Type B pancreatic cell (in vitro differentiated cells): ENCODE results near the gene MAN2B2. TPM values are rescaled to one million over a fixed set of nuclear protein-coding genes. Genes with fewer than 3 reads are reported as not detected.

ENCODE experiments used
- DNase-seq: peaks from one replicate; pipeline ENCODE4 v3.0.0; 2021; ENCODE audit warnings: mixed read lengths; ENCODE audit not compliant: unreplicated experiment; ENCODE audit errors: extremely low spot score
- H3K27ac Mint-ChIP-seq: 2 replicates; pipeline ENCODE4 v1.8.0; 2021; ENCODE audit warnings: mild to moderate bottlenecking, mixed read lengths
- H3K27me3 Mint-ChIP-seq: 2 replicates; pipeline ENCODE4 v1.8.0; 2021; ENCODE audit warnings: mixed read lengths
- H3K36me3 Mint-ChIP-seq: 2 replicates; pipeline ENCODE4 v1.8.0; 2021; ENCODE audit warnings: mixed read lengths
- H3K4me1 Mint-ChIP-seq: one replicate; pipeline ENCODE4 v1.8.0; 2021; ENCODE audit warnings: mixed read lengths; ENCODE audit not compliant: unreplicated experiment
- H3K4me3 Mint-ChIP-seq: 2 replicates; pipeline ENCODE4 v1.8.0; 2021; ENCODE audit warnings: mild to moderate bottlenecking, mixed read lengths
- H3K9me3 Mint-ChIP-seq: 2 replicates; pipeline ENCODE4 v1.8.0; 2021; ENCODE audit warnings: mixed read lengths
- total RNA-seq: library from RNA; stranded (reverse); gene quantifications from 2 replicates; pipeline ENCODE4 v1.2.1, GENCODE V29; 2021; ENCODE audit warnings: low replicate concordance
- TF ChIP-seq, protein P1 (sequence below): fragments of 200-600 bp; sonication (generic); conservative IDR thresholded peaks from 2 replicates; pipeline ENCODE4 v1.5.0; 2021; ENCODE audit warnings: antibody characterized with exemption, mild to moderate bottlenecking

Gene MAN2B2
- total RNA-seq, 1 donor from 2014 or later = 17.4 TPM

DNA sequence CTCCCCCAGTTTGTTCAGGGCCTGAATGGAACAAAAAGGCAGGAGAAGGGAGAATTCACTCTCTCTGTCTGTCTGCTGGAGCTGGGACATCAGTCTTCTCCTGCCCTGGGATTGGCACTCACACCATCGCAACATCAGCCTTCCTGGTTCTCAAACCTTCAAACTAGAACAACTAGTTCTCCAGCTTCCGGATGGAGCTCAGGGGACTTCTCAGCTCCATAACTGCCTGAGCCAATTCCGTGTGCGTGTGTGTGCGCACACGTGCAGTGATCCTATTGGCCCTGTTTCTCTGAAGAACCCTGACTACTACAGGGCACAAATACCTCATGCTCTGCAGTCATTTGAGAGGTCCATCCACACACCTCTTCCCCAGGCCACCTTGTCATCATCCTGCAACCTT, 18.7 kb upstream of the MAN2B2 start:
- no peak overlapping the region for H3K27ac Mint-ChIP-seq
- peaks cover 92% of the 10 kb centered on the region for H3K27me3 Mint-ChIP-seq
- H3K9me3 Mint-ChIP-seq = no peaks in the 10 kb centered on the region
- TF ChIP-seq, protein P1, sequence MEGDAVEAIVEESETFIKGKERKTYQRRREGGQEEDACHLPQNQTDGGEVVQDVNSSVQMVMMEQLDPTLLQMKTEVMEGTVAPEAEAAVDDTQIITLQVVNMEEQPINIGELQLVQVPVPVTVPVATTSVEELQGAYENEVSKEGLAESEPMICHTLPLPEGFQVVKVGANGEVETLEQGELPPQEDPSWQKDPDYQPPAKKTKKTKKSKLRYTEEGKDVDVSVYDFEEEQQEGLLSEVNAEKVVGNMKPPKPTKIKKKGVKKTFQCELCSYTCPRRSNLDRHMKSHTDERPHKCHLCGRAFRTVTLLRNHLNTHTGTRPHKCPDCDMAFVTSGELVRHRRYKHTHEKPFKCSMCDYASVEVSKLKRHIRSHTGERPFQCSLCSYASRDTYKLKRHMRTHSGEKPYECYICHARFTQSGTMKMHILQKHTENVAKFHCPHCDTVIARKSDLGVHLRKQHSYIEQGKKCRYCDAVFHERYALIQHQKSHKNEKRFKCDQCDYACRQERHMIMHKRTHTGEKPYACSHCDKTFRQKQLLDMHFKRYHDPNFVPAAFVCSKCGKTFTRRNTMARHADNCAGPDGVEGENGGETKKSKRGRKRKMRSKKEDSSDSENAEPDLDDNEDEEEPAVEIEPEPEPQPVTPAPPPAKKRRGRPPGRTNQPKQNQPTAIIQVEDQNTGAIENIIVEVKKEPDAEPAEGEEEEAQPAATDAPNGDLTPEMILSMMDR = no peak
- H3K4me1 Mint-ChIP-seq = no peaks in the 10 kb centered on the region
- H3K4me3 Mint-ChIP-seq = no peak overlapping the region
- H3K36me3 Mint-ChIP-seq = no peaks in the 10 kb centered on the region
- no peak for DNase-seq

DNA sequence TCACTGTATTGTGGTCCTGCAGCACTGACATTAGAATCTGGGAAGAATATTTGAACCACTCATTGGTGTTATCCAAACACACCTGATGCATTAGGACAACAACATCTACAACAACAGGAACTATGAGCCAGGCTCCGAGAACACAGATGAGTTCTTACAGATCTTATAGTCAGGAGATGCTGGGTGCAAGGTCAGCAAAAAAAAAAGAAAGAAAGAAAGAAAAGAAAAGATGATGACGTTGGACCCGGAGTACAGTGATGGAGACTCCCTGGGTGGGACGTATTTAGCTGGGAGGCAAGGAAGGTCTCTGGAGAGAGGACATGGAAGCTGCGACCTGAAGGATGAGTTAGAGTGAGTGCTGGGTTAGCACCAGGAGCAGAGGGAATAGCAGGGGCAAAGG, 17.8 kb upstream of the MAN2B2 start:
- Mint-ChIP-seq H3K27me3 (peaks cover 95% of the 10 kb centered on the region), H3K36me3 (no peaks in the 10 kb centered on the region), H3K9me3 (no peaks in the 10 kb centered on the region)

DNA sequence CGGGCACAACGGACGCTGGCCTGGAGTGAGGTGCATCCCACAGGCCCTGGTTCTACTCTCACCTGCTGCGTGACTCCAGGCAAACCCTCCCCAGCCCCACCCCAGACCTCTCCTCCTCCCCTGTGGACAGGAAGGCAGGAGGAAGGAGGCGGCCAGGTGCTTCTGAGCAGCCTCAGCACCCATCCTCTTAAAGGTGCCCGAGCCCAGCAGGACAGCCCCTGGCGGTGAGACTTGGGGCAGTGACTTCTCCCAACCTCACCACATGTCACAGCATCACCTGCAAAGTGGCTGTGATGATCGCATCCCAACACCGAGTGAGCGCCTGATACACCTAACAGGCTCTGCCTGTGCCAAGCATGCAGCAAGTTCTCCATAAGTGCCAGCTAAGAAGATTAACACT, 17.1 kb upstream of the MAN2B2 start:
- TF ChIP-seq, protein P1 = no peak
- Mint-ChIP-seq H3K27me3 (peaks cover 95% of the 10 kb centered on the region), H3K36me3 (no peaks in the 10 kb centered on the region), H3K4me3 (no peak overlapping the region), H3K27ac (no peak overlapping the region), H3K9me3 (no peaks in the 10 kb centered on the region), H3K4me1 (no peaks in the 10 kb centered on the region)
- DNase-seq = no peak

More for the DNA sequence above, 17.8 kb upstream of the MAN2B2 start:
- TF ChIP-seq, protein P1 = no peak
- H3K4me1 Mint-ChIP-seq = no peaks in the 10 kb centered on the region
- no peak for DNase-seq
- H3K4me3 Mint-ChIP-seq = no peak overlapping the region
- no peak overlapping the region for H3K27ac Mint-ChIP-seq

DNA sequence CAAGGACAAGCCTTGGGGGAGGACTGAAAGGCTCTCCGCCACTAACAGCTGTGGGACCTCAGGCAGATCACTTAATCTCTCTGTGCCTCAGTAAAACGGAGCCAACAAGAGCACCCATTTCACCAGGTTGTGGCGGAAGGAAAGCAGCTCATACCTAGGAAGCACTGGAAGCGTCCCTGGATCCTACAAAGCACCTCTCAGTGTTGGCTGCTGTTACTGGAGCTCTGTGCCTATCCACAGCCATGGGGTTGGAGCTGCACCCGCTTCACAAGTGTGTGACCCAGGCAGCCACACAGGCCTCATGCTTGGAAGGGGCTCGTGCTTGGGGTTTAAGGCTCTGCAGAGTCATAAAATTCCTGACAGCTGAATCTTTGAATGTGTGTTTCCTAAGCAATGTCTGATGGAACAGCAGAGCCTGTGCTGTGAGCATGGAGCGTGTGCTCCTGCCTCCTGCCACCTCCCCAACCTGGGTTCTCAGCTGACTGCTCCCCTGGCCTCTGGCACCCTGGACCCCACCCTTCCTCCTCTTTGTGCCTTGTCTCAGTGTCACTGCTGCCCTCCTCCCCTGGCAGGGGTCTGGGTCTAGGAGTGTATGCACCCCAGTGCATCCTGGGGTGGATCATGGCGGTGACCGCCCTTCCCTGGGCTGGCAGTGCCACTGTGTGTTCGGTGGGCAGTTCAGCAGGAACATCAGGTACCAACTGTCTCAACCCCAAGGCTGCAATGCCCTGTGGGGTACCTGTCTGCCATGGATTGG, 14.4 kb upstream of the MAN2B2 start:
- Mint-ChIP-seq H3K4me3 (no peak overlapping the region), H3K27ac (no peak overlapping the region), H3K27me3 (peaks cover 89% of the 10 kb centered on the region), H3K9me3 (no peaks in the 10 kb centered on the region), H3K4me1 (no peaks in the 10 kb centered on the region), H3K36me3 (no peaks in the 10 kb centered on the region)
- no peak for DNase-seq
- TF ChIP-seq, protein P1 = no peak

DNA sequence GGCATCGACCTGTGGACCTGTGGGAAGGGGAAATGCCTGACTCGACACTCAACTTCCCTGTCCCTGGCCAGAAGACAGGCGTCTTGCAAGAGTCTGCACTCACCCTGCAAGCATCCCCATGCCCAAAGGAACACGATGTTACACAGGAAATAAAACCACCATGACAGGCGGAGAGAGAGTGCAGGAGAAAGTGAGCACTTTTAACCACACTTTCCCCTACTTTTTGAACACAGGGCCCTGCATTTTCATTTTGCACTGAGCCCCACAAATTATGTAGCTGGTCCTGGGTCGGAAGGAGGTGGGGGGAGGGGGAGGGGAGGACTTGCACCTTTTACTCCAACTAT, 13.8 kb upstream of the MAN2B2 start:
- TF ChIP-seq, protein P1 = no peak
- peak overlapping the region; percentile 54 for H3K4me3 Mint-ChIP-seq
- H3K27me3 Mint-ChIP-seq = peaks cover 89% of the 10 kb centered on the region
- H3K27ac Mint-ChIP-seq = no peak overlapping the region
- no peak for DNase-seq
- no peaks in the 10 kb centered on the region for H3K4me1 Mint-ChIP-seq
- H3K36me3 Mint-ChIP-seq = no peaks in the 10 kb centered on the region
- no peaks in the 10 kb centered on the region for H3K9me3 Mint-ChIP-seq
